Measurements from ENCODE around the gene RUNDC3A.

GRCh38 chr17:44350733-44351226 is 42.4 kb downstream of the RUNDC3A start:
- TF ChIP-seq, protein P1, sequence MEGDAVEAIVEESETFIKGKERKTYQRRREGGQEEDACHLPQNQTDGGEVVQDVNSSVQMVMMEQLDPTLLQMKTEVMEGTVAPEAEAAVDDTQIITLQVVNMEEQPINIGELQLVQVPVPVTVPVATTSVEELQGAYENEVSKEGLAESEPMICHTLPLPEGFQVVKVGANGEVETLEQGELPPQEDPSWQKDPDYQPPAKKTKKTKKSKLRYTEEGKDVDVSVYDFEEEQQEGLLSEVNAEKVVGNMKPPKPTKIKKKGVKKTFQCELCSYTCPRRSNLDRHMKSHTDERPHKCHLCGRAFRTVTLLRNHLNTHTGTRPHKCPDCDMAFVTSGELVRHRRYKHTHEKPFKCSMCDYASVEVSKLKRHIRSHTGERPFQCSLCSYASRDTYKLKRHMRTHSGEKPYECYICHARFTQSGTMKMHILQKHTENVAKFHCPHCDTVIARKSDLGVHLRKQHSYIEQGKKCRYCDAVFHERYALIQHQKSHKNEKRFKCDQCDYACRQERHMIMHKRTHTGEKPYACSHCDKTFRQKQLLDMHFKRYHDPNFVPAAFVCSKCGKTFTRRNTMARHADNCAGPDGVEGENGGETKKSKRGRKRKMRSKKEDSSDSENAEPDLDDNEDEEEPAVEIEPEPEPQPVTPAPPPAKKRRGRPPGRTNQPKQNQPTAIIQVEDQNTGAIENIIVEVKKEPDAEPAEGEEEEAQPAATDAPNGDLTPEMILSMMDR (IDR thresholded peaks at IDR 0.05; ENCODE audit: insufficient read depth, low read length, poor library complexity, severe bottlenecking), result peak; percentile 77
- TF ChIP-seq EZH2phosphoT487 (conservative IDR thresholded peaks at IDR 0.05; ENCODE audit: low read length), result no peak

Data from SU-DHL-6 (cell line).